ENCODE results near the gene GPC5. TPM values are rescaled to one million over a fixed set of nuclear protein-coding genes. Genes with fewer than 3 reads are reported as not detected.

The GPC5 gene
- total RNA-seq, 2 experiments from 2014 or later: not detected

GRCh38 chr13:91358387-91358782 is 40.0 kb upstream of the GPC5 start:
- Mint-ChIP-seq H3K4me1 (peaks cover 9% of the 10 kb centered on the region), H3K27ac (no peak overlapping the region), H3K27me3 (no peaks in the 10 kb centered on the region), H3K36me3 (peaks cover 45% of the 10 kb centered on the region), H3K9me3 (ENCODE audit: low read depth) (no peaks in the 10 kb centered on the region), H3K4me3 (no peak overlapping the region)
- DNase-seq: no peak
- CTCF ChIA-PET: interaction anchor here (0.8 to 1.8 kb wide), 4 partner anchors 9 to 45 kb away, joined by 3 to 6 read pairs (median 4); no protein-coding TSS in a partner anchor
- ATAC-seq: no peak

- Mint-ChIP-seq H3K4me1 (peaks cover 7% of the 10 kb centered on the region), H3K27ac (no peak overlapping the region), H3K4me3 (no peak overlapping the region), H3K9me3 (ENCODE audit: low read depth) (no peaks in the 10 kb centered on the region), H3K36me3 (peaks cover 38% of the 10 kb centered on the region), H3K27me3 (no peaks in the 10 kb centered on the region)
- ATAC-seq (no peak), DNase-seq (no peak)
- CTCF ChIA-PET: interaction anchor here (1.6 to 1.8 kb wide), 3 partner anchors 10 to 45 kb away, joined by 4 to 6 read pairs (median 5); no protein-coding TSS in a partner anchor
Measured at GRCh38 chr13:91359111-91359510, 39.3 kb upstream of the GPC5 start.

- Mint-ChIP-seq H3K27me3 (no peaks in the 10 kb centered on the region), H3K4me1 (peaks cover 6% of the 10 kb centered on the region), H3K36me3 (peaks cover 34% of the 10 kb centered on the region), H3K9me3 (ENCODE audit: low read depth) (no peaks in the 10 kb centered on the region), H3K4me3 (no peak overlapping the region), H3K27ac (no peak overlapping the region)
- CTCF ChIA-PET: interaction anchor here (0.9 to 1.8 kb wide), 4 partner anchors 10 to 47 kb away, joined by 4 to 6 read pairs (median 4); no protein-coding TSS in a partner anchor
- ATAC-seq: no peak
- no peak for DNase-seq
Measured at GRCh38 chr13:91359631-91360030, 38.8 kb upstream of the GPC5 start.

GRCh38 chr13:91360246-91360751 is 38.1 kb upstream of the GPC5 start:
- H3K27me3 Mint-ChIP-seq: no peaks in the 10 kb centered on the region
- no peak for DNase-seq
- CTCF ChIA-PET: interaction anchor here (0.9 to 1.7 kb wide), 3 partner anchors 9 to 47 kb away, joined by 4 to 6 read pairs (median 4); no protein-coding TSS in a partner anchor
- H3K9me3 Mint-ChIP-seq (ENCODE audit: low read depth): no peaks in the 10 kb centered on the region
- H3K4me1 Mint-ChIP-seq: peaks cover 4% of the 10 kb centered on the region
- no peak for ATAC-seq
- H3K4me3 Mint-ChIP-seq: no peak overlapping the region
- peaks cover 31% of the 10 kb centered on the region for H3K36me3 Mint-ChIP-seq
- H3K27ac Mint-ChIP-seq: peak overlapping the region; percentile 45

GRCh38 chr13:91361755-91362271 is 36.6 kb upstream of the GPC5 start:
- no peak for ATAC-seq
- Mint-ChIP-seq H3K36me3 (peaks cover 17% of the 10 kb centered on the region), H3K27ac (no peak overlapping the region), H3K27me3 (no peaks in the 10 kb centered on the region), H3K4me1 (peaks cover 3% of the 10 kb centered on the region), H3K9me3 (ENCODE audit: low read depth) (no peaks in the 10 kb centered on the region), H3K4me3 (no peak overlapping the region)
- CTCF ChIA-PET: no interaction called here
- DNase-seq: no peak

GRCh38 chr13:91362908-91363307 is 35.5 kb upstream of the GPC5 start:
- CTCF ChIA-PET: interaction anchor here (1.0 kb wide), 1 partner anchor 36 kb away, joined by 3 read pairs; the partner anchor contains the start of gene GPC5
- Mint-ChIP-seq H3K9me3 (ENCODE audit: low read depth) (no peaks in the 10 kb centered on the region), H3K4me3 (no peak overlapping the region), H3K27me3 (no peaks in the 10 kb centered on the region), H3K4me1 (peaks cover 4% of the 10 kb centered on the region), H3K36me3 (peaks cover 7% of the 10 kb centered on the region), H3K27ac (no peak overlapping the region)
- ATAC-seq: no peak
- DNase-seq: no peak

- Mint-ChIP-seq H3K9me3 (ENCODE audit: low read depth) (no peaks in the 10 kb centered on the region), H3K36me3 (no peaks in the 10 kb centered on the region), H3K27me3 (no peaks in the 10 kb centered on the region), H3K4me3 (no peak overlapping the region), H3K4me1 (peaks cover 12% of the 10 kb centered on the region), H3K27ac (no peak overlapping the region)
- no peak for ATAC-seq
- CTCF ChIA-PET: no interaction called here
- DNase-seq: no peak
Measured at GRCh38 chr13:91368101-91368500, 30.3 kb upstream of the GPC5 start.

GRCh38 chr13:91368676-91369440 is 29.6 kb upstream of the GPC5 start:
- no peak for DNase-seq
- no peaks in the 10 kb centered on the region for H3K9me3 Mint-ChIP-seq (ENCODE audit: low read depth)

GRCh38 chr13:91369441-91369831 is 29.0 kb upstream of the GPC5 start:
- no peaks in the 10 kb centered on the region for H3K9me3 Mint-ChIP-seq (ENCODE audit: low read depth)
- H3K27me3 Mint-ChIP-seq: no peaks in the 10 kb centered on the region
- CTCF ChIA-PET: interaction anchor here (1.3 kb wide), 2 partner anchors 10 to 11 kb away, joined by 3 to 4 read pairs; no protein-coding TSS in a partner anchor
- H3K36me3 Mint-ChIP-seq: no peaks in the 10 kb centered on the region
- no peak overlapping the region for H3K27ac Mint-ChIP-seq
- H3K4me3 Mint-ChIP-seq: no peak overlapping the region
- DNase-seq (no peak), ATAC-seq (peak; percentile 40)
- H3K4me1 Mint-ChIP-seq: peaks cover 12% of the 10 kb centered on the region

More at GRCh38 chr13:91368676-91369440, 29.6 kb upstream of the GPC5 start:
- no peak for ATAC-seq
- Mint-ChIP-seq H3K36me3 (no peaks in the 10 kb centered on the region), H3K27me3 (no peaks in the 10 kb centered on the region), H3K4me1 (peaks cover 12% of the 10 kb centered on the region), H3K4me3 (no peak overlapping the region), H3K27ac (no peak overlapping the region)
- CTCF ChIA-PET: interaction anchor here (1.3 kb wide), 1 partner anchor 9 kb away, joined by 4 read pairs; no protein-coding TSS in a partner anchor

GRCh38 chr13:91370501-91370900 is 27.9 kb upstream of the GPC5 start:
- no peak for DNase-seq
- H3K4me1 Mint-ChIP-seq: peaks cover 20% of the 10 kb centered on the region
- no peaks in the 10 kb centered on the region for H3K27me3 Mint-ChIP-seq
- CTCF ChIA-PET: interaction anchor here (1.3 kb wide), 1 partner anchor 10 kb away, joined by 3 read pairs; no protein-coding TSS in a partner anchor
- H3K27ac Mint-ChIP-seq: no peak overlapping the region
- H3K36me3 Mint-ChIP-seq: no peaks in the 10 kb centered on the region
- no peak overlapping the region for H3K4me3 Mint-ChIP-seq
- H3K9me3 Mint-ChIP-seq (ENCODE audit: low read depth): no peaks in the 10 kb centered on the region
- ATAC-seq: no peak

- peaks cover 3% of the 10 kb centered on the region for H3K27me3 Mint-ChIP-seq
- no peak overlapping the region for H3K4me3 Mint-ChIP-seq
- DNase-seq (no peak), ATAC-seq (no peak)
- no peaks in the 10 kb centered on the region for H3K36me3 Mint-ChIP-seq
- H3K4me1 Mint-ChIP-seq: peaks cover 19% of the 10 kb centered on the region
- CTCF ChIA-PET: interaction anchor here (1.1 to 4.4 kb wide), 2 partner anchors 34 to 49 kb away, joined by 3 to 38 read pairs; no protein-coding TSS in a partner anchor
- no peak overlapping the region for H3K27ac Mint-ChIP-seq
- no peaks in the 10 kb centered on the region for H3K9me3 Mint-ChIP-seq (ENCODE audit: low read depth)
Measured at GRCh38 chr13:91372911-91373310, 25.5 kb upstream of the GPC5 start.

GRCh38 chr13:91375116-91375729 is 23.2 kb upstream of the GPC5 start:
- peak; percentile 76 for ATAC-seq
- Mint-ChIP-seq H3K36me3 (no peaks in the 10 kb centered on the region), H3K27ac (no peak overlapping the region), H3K9me3 (ENCODE audit: low read depth) (no peaks in the 10 kb centered on the region), H3K4me1 (peaks cover 8% of the 10 kb centered on the region), H3K4me3 (no peak overlapping the region), H3K27me3 (peaks cover 7% of the 10 kb centered on the region)
- CTCF ChIA-PET: interaction anchor here (1.0 to 4.4 kb wide), 4 partner anchors 14 to 63 kb away, joined by 3 to 38 read pairs (median 4); no protein-coding TSS in a partner anchor
- no peak for DNase-seq

- Mint-ChIP-seq H3K4me1 (peaks cover 4% of the 10 kb centered on the region), H3K9me3 (ENCODE audit: low read depth) (no peaks in the 10 kb centered on the region), H3K4me3 (no peak overlapping the region), H3K27ac (no peak overlapping the region), H3K36me3 (peaks cover 1% of the 10 kb centered on the region), H3K27me3 (peaks cover 31% of the 10 kb centered on the region)
- ATAC-seq (no peak), DNase-seq (no peak)
- CTCF ChIA-PET: interaction anchor here (1.0 to 2.2 kb wide), 2 partner anchors 9 to 25 kb away, joined by 3 to 9 read pairs; no protein-coding TSS in a partner anchor
Measured at GRCh38 chr13:91381371-91381770, 17.1 kb upstream of the GPC5 start.
